OCI-LY3 (cell line): ENCODE data around the gene FAT3.

Experiments
- EZH2phosphoT487 ChIP-seq: fragments of 200-600 bp; shearing (Covaris generic); IDR thresholded peaks from 2 replicates; pipeline ENCODE4 v1.6.1; 2018; ENCODE audit warnings: antibody characterized with exemption, mixed run types, low read depth
- TF ChIP-seq, protein P1 (sequence below): fragments of 200-600, 300-600 bp; sonication (generic); IDR thresholded peaks from 2 replicates; pipeline ENCODE4 v1.5.1; 2014; ENCODE audit warnings: antibody characterized with exemption, low read length, low read depth

DNA sequence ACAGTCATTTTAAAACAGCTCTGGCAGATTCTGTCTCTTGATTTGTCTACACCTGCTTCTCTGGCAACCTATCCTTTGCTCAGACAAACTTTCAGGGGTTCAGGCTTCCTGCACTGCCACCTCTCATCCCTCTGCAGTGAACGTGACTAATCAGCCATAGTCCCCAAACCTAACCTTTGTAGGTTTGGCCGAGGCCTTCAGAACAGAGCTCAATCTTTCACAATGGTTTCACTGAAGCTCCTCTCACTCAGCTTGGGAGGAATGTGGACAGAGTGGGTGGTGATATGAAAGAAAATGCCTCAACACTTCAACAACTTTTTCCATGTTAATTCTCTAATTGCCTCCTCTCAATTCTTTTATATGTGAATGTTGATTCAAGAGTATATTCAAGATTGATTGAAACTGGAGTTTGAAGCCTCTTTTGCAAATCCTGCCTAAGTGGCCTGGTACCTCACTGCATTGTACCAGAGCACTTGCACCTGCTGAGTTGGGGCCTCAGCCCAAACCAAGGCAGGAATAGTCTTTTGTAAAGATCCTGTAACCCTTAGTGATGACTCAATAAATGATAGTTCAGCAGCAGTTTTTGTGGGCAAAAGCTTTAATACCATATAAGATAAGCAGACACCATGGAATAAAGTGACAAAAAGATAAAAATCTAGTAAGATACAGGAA, 33.9 kb upstream of the FAT3 start:
- TF ChIP-seq, protein P1, sequence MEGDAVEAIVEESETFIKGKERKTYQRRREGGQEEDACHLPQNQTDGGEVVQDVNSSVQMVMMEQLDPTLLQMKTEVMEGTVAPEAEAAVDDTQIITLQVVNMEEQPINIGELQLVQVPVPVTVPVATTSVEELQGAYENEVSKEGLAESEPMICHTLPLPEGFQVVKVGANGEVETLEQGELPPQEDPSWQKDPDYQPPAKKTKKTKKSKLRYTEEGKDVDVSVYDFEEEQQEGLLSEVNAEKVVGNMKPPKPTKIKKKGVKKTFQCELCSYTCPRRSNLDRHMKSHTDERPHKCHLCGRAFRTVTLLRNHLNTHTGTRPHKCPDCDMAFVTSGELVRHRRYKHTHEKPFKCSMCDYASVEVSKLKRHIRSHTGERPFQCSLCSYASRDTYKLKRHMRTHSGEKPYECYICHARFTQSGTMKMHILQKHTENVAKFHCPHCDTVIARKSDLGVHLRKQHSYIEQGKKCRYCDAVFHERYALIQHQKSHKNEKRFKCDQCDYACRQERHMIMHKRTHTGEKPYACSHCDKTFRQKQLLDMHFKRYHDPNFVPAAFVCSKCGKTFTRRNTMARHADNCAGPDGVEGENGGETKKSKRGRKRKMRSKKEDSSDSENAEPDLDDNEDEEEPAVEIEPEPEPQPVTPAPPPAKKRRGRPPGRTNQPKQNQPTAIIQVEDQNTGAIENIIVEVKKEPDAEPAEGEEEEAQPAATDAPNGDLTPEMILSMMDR, result no peak
- no peak for TF ChIP-seq EZH2phosphoT487
